GM23338 (cell line): ENCODE data around the gene CCNG1. TPM values are rescaled to one million over a fixed set of nuclear protein-coding genes. Genes with fewer than 3 reads are reported as not detected.

Experiments
- ATAC-seq: fragments of 200-7000 bp; cut with Tn5 transposase; 3 replicates; pipeline ENCODE4 v1.9.1; 2020
- DNase-seq: peaks from one replicate; pipeline ENCODE4 v3.0.0-alpha.2; 2015; ENCODE audit warnings: low spot score
- H2AFZ ChIP-seq: fragments of 200-600 bp; sonication (generic); 2 replicates; pipeline ENCODE4 v1.8.0; 2016; ENCODE audit warnings: antibody characterized with exemption, mild to moderate bottlenecking, moderate library complexity
- H3F3A ChIP-seq: fragments of 200-600 bp; sonication (generic); replicated peaks from 2 replicates; pipeline ENCODE4 v1.8.0; 2017; ENCODE audit warnings: antibody characterized with exemption, mixed run types, low read depth
- H3K27ac ChIP-seq: fragments of 200-600 bp; sonication (generic); 2 replicates; pipeline ENCODE4 v1.6.1; 2016; ENCODE audit warnings: low read depth
- H3K27me3 ChIP-seq: fragments of 200-600 bp; sonication (generic); 2 replicates; pipeline ENCODE4 v1.8.0; 2016; ENCODE audit warnings: mild to moderate bottlenecking, mixed run types, moderate library complexity; ENCODE audit not compliant: insufficient read depth
- H3K36me3 ChIP-seq: fragments of 200-600 bp; sonication (generic); 2 replicates; pipeline ENCODE4 v1.8.0; 2016; ENCODE audit warnings: mild to moderate bottlenecking; ENCODE audit not compliant: insufficient read depth
- H3K4me1 ChIP-seq: fragments of 200-600 bp; sonication (generic); 2 replicates; pipeline ENCODE4 v1.8.0; 2016; ENCODE audit warnings: mild to moderate bottlenecking, moderate library complexity; ENCODE audit not compliant: insufficient read depth
- H3K4me2 ChIP-seq: fragments of 200-600 bp; sonication (generic); 2 replicates; pipeline ENCODE4 v1.7.1; 2017; ENCODE audit warnings: mixed run types
- H3K4me3 ChIP-seq: fragments of 200-600 bp; sonication (generic); 2 replicates; pipeline ENCODE4 v1.6.1; 2016; ENCODE audit warnings: mixed run types
- H3K79me2 ChIP-seq: fragments of 200-600 bp; sonication (generic); replicated peaks from 2 replicates; pipeline ENCODE4 v1.8.0; 2017; ENCODE audit warnings: mild to moderate bottlenecking; ENCODE audit not compliant: insufficient read depth
- H3K9me2 ChIP-seq: fragments of 200-600 bp; sonication (generic); 2 replicates; pipeline ENCODE4 v1.8.0; 2017; ENCODE audit not compliant: insufficient read depth
- H4K20me1 ChIP-seq: fragments of 200-600 bp; sonication (generic); replicated peaks from 2 replicates; pipeline ENCODE4 v1.8.0; 2017; ENCODE audit warnings: mild to moderate bottlenecking; ENCODE audit not compliant: insufficient read depth
- H3K27ac Mint-ChIP-seq: 2 replicates; pipeline ENCODE4 v1.8.0; 2020; ENCODE audit warnings: inconsistent platforms, mild to moderate bottlenecking, moderate library complexity, mixed read lengths
- H3K27me3 Mint-ChIP-seq: 3 replicates; pipeline ENCODE4 v1.8.0; 2022; ENCODE audit warnings: low read depth, mild to moderate bottlenecking, moderate library complexity, mixed read lengths, inconsistent platforms; ENCODE audit not compliant: insufficient read depth, poor library complexity
- H3K36me3 Mint-ChIP-seq: 3 replicates; pipeline ENCODE4 v1.8.0; 2021; ENCODE audit warnings: low read depth, mild to moderate bottlenecking, inconsistent platforms, moderate library complexity, mixed read lengths
- H3K4me1 Mint-ChIP-seq: 3 replicates; pipeline ENCODE4 v1.8.0; 2020; ENCODE audit warnings: mild to moderate bottlenecking, inconsistent platforms, mixed read lengths
- H3K4me3 Mint-ChIP-seq: 3 replicates; pipeline ENCODE4 v1.8.0; 2021; ENCODE audit warnings: moderate library complexity, mild to moderate bottlenecking, inconsistent platforms, mixed read lengths
- H3K9me3 Mint-ChIP-seq: 3 replicates; pipeline ENCODE4 v1.8.0; 2020; ENCODE audit warnings: moderate library complexity, mild to moderate bottlenecking, inconsistent platforms, mixed read lengths
- CREB1 ChIP-seq: fragments of 250-450 bp; sonication (Bioruptor Pico); IDR thresholded peaks from 2 replicates; pipeline ENCODE4 v1.5.0; 2020; ENCODE audit warnings: low read depth, mild to moderate bottlenecking, moderate library complexity
- EZH2 ChIP-seq: fragments of 200-600 bp; sonication (generic); IDR thresholded peaks from one replicate; pipeline ENCODE4 v1.8.0; 2017; ENCODE audit warnings: antibody characterized with exemption, mild to moderate bottlenecking, low read depth; ENCODE audit not compliant: unreplicated experiment
- EZH2phosphoT487 ChIP-seq: fragments of 200-600 bp; sonication (generic); IDR thresholded peaks from one replicate; pipeline ENCODE4 v1.8.1; 2018; ENCODE audit warnings: antibody characterized with exemption; ENCODE audit not compliant: unreplicated experiment
- JUNB ChIP-seq: IDR thresholded peaks from one replicate; pipeline ENCODE4 v1.6.1; 2016; ENCODE audit warnings: antibody characterized with exemption; ENCODE audit not compliant: unreplicated experiment
- NANOG ChIP-seq: IDR thresholded peaks from 2 replicates; pipeline ENCODE4 v1.6.1; 2016; ENCODE audit warnings: antibody characterized with exemption, borderline replicate concordance
- POLR2AphosphoS5 ChIP-seq: IDR thresholded peaks from 2 replicates; pipeline ENCODE4 v1.6.1; 2016; ENCODE audit warnings: antibody characterized with exemption, low read depth
- STAT1 ChIP-seq: IDR thresholded peaks from one replicate; pipeline ENCODE4 v1.6.1; 2016; ENCODE audit warnings: antibody characterized with exemption; ENCODE audit not compliant: unreplicated experiment
- ZNF114 ChIP-seq: fragments of 250-450 bp; sonication (Bioruptor Pico); IDR thresholded peaks from 2 replicates; pipeline ENCODE4 v1.5.0; 2020; ENCODE audit warnings: mild to moderate bottlenecking, moderate library complexity
- ZNF331 ChIP-seq: fragments of 250-450 bp; sonication (Bioruptor Pico); IDR thresholded peaks from 2 replicates; pipeline ENCODE4 v1.5.0; 2020; ENCODE audit warnings: low read depth, mild to moderate bottlenecking, moderate library complexity
- polyA plus RNA-seq: library from polyadenylated mRNA; unstranded; fragments of >200 nt; fragmentation: Nextera tagmentation; extraction: Ambion mirVana; gene quantifications from 2 replicates; pipeline ENCODE4 v1.2.1, GENCODE V29; 2016
- total RNA-seq: library from RNA; depleted of rRNA; stranded (reverse); fragments of >200 nt; shearing (Covaris generic); gene quantifications from 2 replicates; pipeline ENCODE4 v1.2.3, GENCODE V29; 2014
- TF ChIP-seq, protein P1 (sequence below): IDR thresholded peaks from 2 replicates; pipeline ENCODE4 v1.6.1; 2016; ENCODE audit warnings: antibody characterized with exemption
- TF ChIP-seq, protein P2 (sequence below): fragments of 250-450 bp; sonication (Bioruptor Pico); IDR thresholded peaks from 2 replicates; pipeline ENCODE4 v1.5.0; 2020; ENCODE audit warnings: mild to moderate bottlenecking, moderate library complexity
- TF ChIP-seq, protein P3 (sequence below): IDR thresholded peaks from one replicate; pipeline ENCODE4 v1.6.1; 2018; ENCODE audit warnings: antibody characterized with exemption; ENCODE audit not compliant: unreplicated experiment
- TF ChIP-seq, protein P4 (sequence below), 2 experiments: fragments of 200-600 bp in 1 of 2; sonication (generic) in 1 of 2; conservative IDR thresholded peaks; 2 replicates each; pipeline versions ENCODE4 v1.5.1 to v1.6.1; 2016 to 2017; ENCODE audit warnings: antibody characterized with exemption in 2 of 2, low read depth in 2 of 2, mild to moderate bottlenecking in 2 of 2, moderate library complexity in 1 of 2

CCNG1 gene
- total and polyA plus RNA-seq, 2 experiments from 2014 or later, result 431 to 496 TPM

DNA sequence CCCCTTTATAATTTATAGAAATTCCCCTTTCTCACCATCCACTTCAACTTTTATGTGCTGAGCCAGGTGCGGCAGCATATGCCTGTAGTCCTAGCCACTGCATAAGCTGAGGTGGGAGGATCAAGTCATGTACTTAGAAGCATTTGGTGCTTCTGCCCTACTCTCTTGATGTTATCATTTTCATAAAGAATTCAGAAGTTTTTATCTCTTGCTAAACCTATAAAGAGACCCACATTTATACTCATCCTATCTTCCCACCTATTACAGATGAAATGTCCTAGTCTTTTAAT, 41.5 kb downstream of the CCNG1 start:
- H3K4me3 ChIP-seq, result no peak overlapping the region
- no peak overlapping the region for H3K27ac ChIP-seq
- ATAC-seq (no peak), DNase-seq (no peak)
- Mint-ChIP-seq H3K9me3 (no peaks in the 10 kb centered on the region), H3K27me3 (no peaks in the 10 kb centered on the region), H3K36me3 (peaks cover 86% of the 10 kb centered on the region), H3K4me1 (no peaks in the 10 kb centered on the region), H3K4me3 (no peak overlapping the region), H3K27ac (no peak overlapping the region)
- no peaks in the 10 kb centered on the region for H3K79me2 ChIP-seq
- H3F3A ChIP-seq, result no peaks in the 10 kb centered on the region
- no peak overlapping the region for H3K4me2 ChIP-seq
- H3K9me2 ChIP-seq, result no peaks in the 10 kb centered on the region
- H3K36me3 ChIP-seq, result peaks cover 76% of the 10 kb centered on the region
- H4K20me1 ChIP-seq, result no peaks in the 10 kb centered on the region
- no peaks in the 10 kb centered on the region for H3K4me1 ChIP-seq
- no peaks in the 10 kb centered on the region for H3K27me3 ChIP-seq
- H2AFZ ChIP-seq, result no peak overlapping the region
- TF ChIP-seq, protein P1, sequence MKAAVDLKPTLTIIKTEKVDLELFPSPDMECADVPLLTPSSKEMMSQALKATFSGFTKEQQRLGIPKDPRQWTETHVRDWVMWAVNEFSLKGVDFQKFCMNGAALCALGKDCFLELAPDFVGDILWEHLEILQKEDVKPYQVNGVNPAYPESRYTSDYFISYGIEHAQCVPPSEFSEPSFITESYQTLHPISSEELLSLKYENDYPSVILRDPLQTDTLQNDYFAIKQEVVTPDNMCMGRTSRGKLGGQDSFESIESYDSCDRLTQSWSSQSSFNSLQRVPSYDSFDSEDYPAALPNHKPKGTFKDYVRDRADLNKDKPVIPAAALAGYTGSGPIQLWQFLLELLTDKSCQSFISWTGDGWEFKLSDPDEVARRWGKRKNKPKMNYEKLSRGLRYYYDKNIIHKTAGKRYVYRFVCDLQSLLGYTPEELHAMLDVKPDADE, result no peak
- TF ChIP-seq ZNF114 (CRISPR knock-in tag), result no peak
- no peak for TF ChIP-seq ZNF331
- TF ChIP-seq, protein P2, sequence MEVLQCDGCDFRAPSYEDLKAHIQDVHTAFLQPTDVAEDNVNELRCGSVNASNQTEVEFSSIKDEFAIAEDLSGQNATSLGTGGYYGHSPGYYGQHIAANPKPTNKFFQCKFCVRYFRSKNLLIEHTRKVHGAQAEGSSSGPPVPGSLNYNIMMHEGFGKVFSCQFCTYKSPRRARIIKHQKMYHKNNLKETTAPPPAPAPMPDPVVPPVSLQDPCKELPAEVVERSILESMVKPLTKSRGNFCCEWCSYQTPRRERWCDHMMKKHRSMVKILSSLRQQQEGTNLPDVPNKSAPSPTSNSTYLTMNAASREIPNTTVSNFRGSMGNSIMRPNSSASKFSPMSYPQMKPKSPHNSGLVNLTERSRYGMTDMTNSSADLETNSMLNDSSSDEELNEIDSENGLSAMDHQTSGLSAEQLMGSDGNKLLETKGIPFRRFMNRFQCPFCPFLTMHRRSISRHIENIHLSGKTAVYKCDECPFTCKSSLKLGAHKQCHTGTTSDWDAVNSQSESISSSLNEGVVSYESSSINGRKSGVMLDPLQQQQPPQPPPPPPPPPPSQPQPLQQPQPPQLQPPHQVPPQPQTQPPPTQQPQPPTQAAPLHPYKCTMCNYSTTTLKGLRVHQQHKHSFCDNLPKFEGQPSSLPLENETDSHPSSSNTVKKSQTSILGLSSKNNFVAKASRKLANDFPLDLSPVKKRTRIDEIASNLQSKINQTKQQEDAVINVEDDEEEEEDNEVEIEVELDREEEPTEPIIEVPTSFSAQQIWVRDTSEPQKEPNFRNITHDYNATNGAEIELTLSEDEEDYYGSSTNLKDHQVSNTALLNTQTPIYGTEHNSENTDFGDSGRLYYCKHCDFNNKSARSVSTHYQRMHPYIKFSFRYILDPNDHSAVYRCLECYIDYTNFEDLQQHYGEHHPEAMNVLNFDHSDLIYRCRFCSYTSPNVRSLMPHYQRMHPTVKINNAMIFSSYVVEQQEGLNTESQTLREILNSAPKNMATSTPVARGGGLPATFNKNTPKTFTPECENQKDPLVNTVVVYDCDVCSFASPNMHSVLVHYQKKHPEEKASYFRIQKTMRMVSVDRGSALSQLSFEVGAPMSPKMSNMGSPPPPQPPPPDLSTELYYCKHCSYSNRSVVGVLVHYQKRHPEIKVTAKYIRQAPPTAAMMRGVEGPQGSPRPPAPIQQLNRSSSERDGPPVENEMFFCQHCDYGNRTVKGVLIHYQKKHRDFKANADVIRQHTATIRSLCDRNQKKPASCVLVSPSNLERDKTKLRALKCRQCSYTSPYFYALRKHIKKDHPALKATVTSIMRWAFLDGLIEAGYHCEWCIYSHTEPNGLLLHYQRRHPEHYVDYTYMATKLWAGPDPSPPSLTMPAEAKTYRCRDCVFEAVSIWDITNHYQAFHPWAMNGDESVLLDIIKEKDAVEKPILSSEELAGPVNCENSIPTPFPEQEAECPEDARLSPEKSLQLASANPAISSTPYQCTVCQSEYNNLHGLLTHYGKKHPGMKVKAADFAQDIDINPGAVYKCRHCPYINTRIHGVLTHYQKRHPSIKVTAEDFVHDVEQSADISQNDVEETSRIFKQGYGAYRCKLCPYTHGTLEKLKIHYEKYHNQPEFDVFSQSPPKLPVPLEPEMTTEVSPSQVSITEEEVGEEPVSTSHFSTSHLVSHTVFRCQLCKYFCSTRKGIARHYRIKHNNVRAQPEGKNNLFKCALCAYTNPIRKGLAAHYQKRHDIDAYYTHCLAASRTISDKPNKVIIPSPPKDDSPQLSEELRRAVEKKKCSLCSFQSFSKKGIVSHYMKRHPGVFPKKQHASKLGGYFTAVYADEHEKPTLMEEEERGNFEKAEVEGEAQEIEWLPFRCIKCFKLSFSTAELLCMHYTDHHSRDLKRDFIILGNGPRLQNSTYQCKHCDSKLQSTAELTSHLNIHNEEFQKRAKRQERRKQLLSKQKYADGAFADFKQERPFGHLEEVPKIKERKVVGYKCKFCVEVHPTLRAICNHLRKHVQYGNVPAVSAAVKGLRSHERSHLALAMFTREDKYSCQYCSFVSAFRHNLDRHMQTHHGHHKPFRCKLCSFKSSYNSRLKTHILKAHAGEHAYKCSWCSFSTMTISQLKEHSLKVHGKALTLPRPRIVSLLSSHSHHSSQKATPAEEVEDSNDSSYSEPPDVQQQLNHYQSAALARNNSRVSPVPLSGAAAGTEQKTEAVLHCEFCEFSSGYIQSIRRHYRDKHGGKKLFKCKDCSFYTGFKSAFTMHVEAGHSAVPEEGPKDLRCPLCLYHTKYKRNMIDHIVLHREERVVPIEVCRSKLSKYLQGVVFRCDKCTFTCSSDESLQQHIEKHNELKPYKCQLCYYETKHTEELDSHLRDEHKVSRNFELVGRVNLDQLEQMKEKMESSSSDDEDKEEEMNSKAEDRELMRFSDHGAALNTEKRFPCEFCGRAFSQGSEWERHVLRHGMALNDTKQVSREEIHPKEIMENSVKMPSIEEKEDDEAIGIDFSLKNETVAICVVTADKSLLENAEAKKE (CRISPR knock-in tag), result no peak
- no peak for TF ChIP-seq NANOG
- no peak for TF ChIP-seq EZH2phosphoT487
- no peak for TF ChIP-seq JUNB
- no peak for TF ChIP-seq EZH2
- no peak for TF ChIP-seq STAT1
- TF ChIP-seq, protein P3, sequence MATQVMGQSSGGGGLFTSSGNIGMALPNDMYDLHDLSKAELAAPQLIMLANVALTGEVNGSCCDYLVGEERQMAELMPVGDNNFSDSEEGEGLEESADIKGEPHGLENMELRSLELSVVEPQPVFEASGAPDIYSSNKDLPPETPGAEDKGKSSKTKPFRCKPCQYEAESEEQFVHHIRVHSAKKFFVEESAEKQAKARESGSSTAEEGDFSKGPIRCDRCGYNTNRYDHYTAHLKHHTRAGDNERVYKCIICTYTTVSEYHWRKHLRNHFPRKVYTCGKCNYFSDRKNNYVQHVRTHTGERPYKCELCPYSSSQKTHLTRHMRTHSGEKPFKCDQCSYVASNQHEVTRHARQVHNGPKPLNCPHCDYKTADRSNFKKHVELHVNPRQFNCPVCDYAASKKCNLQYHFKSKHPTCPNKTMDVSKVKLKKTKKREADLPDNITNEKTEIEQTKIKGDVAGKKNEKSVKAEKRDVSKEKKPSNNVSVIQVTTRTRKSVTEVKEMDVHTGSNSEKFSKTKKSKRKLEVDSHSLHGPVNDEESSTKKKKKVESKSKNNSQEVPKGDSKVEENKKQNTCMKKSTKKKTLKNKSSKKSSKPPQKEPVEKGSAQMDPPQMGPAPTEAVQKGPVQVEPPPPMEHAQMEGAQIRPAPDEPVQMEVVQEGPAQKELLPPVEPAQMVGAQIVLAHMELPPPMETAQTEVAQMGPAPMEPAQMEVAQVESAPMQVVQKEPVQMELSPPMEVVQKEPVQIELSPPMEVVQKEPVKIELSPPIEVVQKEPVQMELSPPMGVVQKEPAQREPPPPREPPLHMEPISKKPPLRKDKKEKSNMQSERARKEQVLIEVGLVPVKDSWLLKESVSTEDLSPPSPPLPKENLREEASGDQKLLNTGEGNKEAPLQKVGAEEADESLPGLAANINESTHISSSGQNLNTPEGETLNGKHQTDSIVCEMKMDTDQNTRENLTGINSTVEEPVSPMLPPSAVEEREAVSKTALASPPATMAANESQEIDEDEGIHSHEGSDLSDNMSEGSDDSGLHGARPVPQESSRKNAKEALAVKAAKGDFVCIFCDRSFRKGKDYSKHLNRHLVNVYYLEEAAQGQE, result no peak
- TF ChIP-seq CREB1 (CRISPR knock-in tag), result no peak
- TF ChIP-seq, protein P4, sequence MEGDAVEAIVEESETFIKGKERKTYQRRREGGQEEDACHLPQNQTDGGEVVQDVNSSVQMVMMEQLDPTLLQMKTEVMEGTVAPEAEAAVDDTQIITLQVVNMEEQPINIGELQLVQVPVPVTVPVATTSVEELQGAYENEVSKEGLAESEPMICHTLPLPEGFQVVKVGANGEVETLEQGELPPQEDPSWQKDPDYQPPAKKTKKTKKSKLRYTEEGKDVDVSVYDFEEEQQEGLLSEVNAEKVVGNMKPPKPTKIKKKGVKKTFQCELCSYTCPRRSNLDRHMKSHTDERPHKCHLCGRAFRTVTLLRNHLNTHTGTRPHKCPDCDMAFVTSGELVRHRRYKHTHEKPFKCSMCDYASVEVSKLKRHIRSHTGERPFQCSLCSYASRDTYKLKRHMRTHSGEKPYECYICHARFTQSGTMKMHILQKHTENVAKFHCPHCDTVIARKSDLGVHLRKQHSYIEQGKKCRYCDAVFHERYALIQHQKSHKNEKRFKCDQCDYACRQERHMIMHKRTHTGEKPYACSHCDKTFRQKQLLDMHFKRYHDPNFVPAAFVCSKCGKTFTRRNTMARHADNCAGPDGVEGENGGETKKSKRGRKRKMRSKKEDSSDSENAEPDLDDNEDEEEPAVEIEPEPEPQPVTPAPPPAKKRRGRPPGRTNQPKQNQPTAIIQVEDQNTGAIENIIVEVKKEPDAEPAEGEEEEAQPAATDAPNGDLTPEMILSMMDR (conservative IDR thresholded peaks at IDR 0.05; ENCODE audit: low read depth in 2 of 2), result no peak
- no peak for TF ChIP-seq POLR2AphosphoS5
